GM12892 (cell line): Measurements from ENCODE around the gene WNK2.
"Not testable (repeated sequence)": the region's sequence is repeated elsewhere in the genome, so short reads cannot be mapped to it uniquely, and the experiment has no call there.

Experiments
- POLR2A ChIP-seq: IDR thresholded peaks from 2 replicates; pipeline ENCODE4 v1.6.1; 2011; ENCODE audit warnings: low read depth, low read length, control low read depth
- POLR2AphosphoS5 ChIP-seq: IDR thresholded peaks from 2 replicates; pipeline ENCODE4 v1.6.1; 2011; ENCODE audit warnings: low read depth, low read length, control low read depth

DNA sequence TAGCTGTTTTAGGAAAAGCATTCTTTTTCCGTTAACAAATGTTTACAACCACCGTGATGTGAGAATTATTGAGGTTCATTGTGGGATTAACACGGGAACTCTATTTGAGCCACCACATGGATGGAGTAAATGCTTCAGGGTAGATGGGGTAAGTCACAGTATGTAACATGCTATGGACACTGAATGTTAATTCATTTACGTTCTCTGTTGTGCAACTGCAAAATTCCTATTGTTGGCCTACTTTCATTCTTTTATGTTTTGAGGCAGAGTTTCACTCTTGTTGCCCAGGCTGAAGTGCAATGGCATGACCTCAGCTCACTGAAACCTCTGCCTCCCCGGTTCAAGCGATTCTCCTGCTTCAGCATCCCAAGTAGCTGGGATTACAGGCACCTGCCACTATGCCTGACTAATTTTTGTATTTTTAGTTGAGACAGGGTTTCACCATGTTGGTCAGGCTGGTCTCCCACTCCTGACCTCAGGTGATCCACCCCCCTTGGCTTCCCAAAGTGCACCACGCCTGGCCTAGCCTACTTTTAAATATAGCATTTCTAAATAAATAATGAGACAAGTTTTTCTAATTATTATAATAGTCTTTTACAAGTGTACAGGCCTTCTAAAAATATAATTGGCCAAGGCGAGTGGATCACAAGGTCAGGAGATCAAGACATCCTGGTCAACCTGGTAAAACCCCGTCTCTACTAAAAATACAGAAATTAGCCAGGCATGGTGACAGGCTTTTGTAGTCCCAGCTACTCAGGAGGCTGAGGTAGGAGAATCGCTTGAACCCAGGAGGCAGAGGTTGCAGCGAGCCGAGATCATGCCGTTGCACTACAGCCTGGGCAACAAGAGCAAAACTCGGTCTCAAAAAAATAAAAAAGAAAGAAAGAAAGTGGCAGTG is 169.7 kb downstream of the WNK2 start:
- not testable (repeated sequence) for TF ChIP-seq POLR2A, POLR2AphosphoS5
